Amygdala (tissue), 56 donors: ENCODE results near the gene AFF1.
A peak's percentile ranks its signal among the peaks of the same experiment; 100 is the strongest.
"Not testable (repeated sequence)": the region's sequence is repeated elsewhere in the genome, so short reads cannot be mapped to it uniquely, and the experiment has no call there.

Experiments used
- DNase-seq, 56 donors: peaks; one replicate each; lab custom pipeline; 2025; lab: John Stamatoyannopoulos, UW

AFF1 gene

DNA sequence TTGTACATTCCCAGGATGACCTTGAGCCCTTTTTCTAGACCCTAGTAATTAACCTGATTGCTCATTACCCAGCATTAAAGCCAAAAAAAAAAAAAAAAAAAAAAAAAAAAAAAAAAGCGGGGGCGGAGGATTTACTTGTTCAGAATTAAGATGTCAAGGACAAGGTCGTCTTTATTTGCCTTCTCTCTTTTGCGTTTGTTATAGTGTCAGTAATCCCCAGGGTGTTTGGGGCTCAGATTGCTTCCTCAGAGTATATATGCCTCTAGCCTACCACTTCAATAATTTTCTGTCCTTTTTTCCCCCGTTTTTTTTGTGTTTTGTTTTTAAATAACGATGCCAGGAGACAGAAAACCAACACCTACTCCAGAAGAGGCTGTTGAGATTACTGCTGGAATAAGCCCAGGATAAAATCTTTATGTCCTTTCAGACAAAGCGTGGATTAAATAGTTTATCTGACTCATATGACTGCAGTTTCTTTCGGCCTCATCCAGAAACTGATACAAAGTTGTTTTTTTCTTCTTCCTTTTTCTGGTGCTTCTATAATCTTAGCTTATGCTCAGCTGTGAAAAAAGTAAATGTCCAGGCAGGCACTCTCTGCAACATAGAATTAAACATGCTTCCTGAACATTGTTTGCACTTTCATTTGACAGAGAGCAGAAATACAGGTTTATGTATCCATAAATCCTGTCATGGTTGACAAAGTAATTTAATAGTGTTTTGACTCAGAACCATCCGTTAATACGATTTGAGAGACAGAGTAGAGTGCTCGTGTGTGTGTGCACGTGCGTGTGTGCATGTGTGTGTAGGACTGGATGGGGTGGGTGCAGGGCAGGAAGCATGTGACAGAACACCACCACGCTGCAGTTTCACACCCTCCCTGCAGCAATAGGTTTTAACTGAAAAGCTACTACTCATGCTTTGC lies 138.6 kb downstream of the AFF1 start:
- peak in 33 of 56 donors; percentile 2 to 64 (median 29) for DNase-seq

GRCh38 chr4:87074121-87074488 lies 139.3 kb downstream of the AFF1 start:
- DNase-seq, result no peak

DNA sequence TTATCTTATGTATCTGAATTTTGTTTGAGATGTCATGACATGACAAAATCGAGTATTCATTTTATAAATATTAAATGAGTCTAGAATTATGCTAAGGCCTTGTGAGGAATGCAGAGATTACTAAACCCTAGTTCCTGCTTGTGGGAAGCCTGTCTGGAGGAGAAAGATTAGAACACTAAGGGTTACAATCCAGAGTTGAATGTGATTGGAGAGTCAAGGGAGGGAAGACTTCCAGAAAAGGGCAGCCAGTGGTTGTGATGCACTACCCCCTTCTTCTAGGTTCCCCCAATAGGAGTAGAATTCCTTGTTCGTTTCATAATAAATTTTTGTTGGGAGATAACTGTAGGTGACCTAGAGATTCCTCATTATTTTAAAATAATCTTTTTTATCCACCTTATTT lies 141.1 kb downstream of the AFF1 start:
- DNase-seq, result no peak

- DNase-seq, result peak in 1 of 56 donors; percentile 22
Observed at GRCh38 chr4:87076690-87077358, 142.0 kb downstream of the AFF1 start.

DNA sequence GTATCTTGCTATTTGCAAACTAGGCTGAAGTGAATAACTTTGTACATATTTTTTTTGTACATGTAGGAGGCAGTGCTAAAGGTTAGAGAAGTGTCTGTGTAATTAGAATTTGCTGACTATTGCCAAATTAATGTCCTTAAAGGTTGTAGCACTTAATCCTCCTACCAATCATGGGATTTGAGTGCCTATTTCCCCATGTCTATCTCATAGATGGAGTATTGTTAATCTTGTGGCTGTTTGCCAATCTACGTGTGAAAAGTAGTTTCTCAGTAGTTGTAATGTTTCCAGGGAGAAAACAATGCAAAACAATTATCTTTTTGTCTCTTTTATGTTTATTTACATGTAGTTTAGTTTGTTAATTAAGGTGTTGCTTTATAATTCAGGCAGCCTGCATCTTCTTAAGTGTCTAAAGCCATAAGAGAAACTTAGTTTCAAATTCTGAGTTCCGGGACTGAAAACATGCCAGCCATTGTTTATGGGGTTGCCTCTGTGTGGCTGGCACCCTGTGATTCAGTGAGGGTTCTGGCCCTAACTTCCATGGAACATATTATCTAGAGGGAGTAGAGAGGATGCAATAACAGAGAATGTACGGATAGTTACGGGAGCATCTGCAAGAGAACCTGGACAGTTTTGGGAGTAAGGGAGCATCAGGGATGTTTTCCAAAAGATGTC lies 143.2 kb downstream of the AFF1 start:
- peak in 20 of 56 donors; percentile 3 to 49 (median 16) for DNase-seq

- peak in 7 of 56 donors; percentile 8 to 33 (median 13) for DNase-seq
Observed at GRCh38 chr4:87078987-87079486, 144.2 kb downstream of the AFF1 start.

DNA sequence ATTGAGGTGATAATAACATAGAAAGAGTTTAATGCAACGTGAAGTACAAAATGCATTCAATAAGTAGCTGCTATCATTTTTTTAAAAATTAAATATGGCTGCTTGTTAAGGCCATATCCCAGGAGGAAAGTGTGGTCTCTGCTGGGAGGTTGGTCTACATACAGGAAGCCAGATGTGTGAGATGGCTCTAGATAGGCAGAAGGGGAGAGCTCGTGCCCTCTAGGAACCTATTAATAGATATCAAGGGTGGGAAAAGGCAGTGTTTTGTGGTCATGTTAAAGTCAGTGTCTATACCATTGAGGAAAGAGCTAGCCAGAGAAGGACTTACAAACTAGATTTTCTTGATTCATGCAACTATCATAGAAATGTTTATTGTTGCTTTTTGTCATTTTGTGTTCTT lies 145.2 kb downstream of the AFF1 start:
- DNase-seq, result no peak

DNA sequence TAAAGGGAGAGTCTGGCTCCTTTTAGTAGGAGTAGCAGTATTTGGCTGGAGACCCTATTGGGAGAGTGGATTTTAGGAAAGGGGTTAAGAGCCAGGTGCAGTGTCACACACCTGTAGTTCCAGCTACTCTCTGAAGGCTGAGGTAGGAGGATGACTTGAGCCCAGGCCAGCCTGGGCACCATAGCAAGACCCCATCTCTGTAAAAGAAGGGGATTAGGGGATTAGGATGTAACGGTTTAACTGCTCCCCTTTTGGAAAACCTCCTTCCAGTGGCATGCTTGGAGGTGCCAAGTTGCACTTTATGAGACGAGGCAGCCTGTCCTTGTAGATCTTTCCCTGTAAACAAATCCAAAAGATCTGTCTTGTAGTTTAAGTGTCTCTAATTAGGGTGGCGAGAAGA lies 145.7 kb downstream of the AFF1 start:
- no peak for DNase-seq

- no peak for DNase-seq
Observed at GRCh38 chr4:87081826-87082225, 147.0 kb downstream of the AFF1 start.

GRCh38 chr4:87085732-87086131 lies 150.9 kb downstream of the AFF1 start:
- DNase-seq, result not testable (repeated sequence)

GRCh38 chr4:87086143-87086805 lies 151.5 kb downstream of the AFF1 start:
- no peak for DNase-seq

- no peak for DNase-seq
Observed at GRCh38 chr4:87087015-87087414, 152.2 kb downstream of the AFF1 start.

DNA sequence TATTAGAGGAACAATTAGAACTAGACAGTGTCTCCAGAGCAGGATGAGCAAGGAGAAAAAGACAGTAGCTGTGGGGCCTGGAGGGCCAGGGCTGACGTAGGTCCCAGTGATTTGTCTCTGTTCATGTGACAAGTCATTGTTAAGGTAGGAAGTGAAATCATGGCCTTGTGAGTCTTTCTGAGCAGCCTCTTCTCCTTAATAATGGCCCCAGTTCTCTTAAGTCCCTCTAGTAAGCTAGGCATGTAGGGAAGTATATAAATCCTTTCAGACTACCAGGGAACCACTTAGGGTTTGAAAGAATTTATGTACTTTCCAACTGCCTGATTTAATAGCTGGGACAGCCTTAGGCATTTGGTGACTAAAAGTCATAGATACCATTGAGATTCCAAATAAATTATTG lies 152.6 kb downstream of the AFF1 start:
- no peak for DNase-seq

GRCh38 chr4:87088186-87088585 lies 153.4 kb downstream of the AFF1 start:
- no peak for DNase-seq

DNA sequence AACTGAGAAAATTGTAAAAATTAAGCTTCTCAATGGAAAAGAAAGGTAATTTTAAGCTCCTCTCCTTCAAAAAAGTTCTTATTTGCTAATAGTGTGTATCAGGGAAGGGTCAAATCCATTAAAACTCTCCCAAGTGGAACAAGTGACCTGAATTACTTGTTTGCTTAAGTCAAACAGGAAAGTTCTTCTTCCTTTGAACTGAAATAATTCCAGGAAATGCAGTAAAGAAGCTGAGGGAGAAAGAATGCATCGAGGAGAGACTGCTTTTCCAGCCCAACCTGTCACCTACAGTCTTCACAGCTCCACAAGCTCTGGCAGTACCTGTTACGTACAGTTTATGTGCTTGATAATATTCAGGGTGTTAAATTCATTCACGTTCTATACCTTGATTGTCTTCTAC lies 154.6 kb downstream of the AFF1 start:
- DNase-seq, result no peak

DNA sequence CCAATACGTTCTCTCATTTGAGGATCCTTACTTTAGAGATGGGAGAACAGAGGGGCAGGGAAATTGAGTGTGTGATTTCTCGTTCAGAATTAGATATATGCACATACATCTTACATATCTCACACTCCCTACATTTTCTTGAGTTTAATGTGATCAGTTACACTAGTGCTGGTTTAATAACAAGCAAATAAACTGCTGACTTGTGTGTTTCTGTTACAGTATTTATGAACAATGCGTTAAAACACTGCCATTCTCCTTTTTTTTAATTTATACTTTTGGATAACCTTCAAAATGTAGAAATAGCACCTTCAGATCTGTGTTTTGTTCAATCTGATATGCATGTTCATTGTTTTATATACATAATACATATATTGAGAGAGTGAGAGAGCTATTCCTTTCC lies 155.5 kb downstream of the AFF1 start:
- DNase-seq, result no peak

- DNase-seq, result peak in 19 of 56 donors; percentile 7 to 49 (median 21)
Observed at GRCh38 chr4:87092389-87093141, 157.8 kb downstream of the AFF1 start.

DNA sequence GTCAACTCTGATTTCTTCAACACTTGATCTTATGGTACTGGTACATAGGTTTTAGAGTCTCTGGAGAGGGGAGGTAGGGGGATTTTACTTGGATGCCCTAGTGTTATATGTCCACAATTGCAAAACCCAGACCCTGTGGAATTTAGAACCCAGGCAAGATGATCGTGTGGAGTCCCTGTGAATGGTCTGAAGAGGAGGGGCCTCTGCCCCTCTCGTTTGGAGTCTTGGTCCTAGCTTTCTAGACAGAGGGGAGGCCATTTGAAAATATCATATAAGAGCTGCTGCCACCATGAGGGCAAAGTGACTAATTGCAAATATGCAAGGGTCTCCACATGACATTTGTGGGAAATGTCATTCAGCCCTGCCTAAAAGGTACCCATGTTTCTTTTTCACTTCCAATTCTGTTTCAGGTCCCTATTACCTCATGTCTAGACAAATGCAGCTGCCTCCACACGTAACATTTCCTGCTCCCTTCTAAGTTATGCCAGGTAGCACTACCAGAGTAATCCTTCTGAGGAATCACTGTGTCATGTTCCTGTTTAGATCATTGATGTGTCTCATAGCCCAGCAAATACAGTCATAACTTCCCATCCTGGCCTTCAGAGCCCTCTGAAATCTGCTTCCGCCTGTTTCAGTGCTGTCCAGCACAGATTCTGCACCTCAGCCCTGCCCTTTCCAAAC lies 158.8 kb downstream of the AFF1 start:
- peak in 24 of 56 donors; percentile 5 to 60 (median 29) for DNase-seq

GRCh38 chr4:87097075-87097474 lies 162.3 kb downstream of the AFF1 start:
- DNase-seq, result no peak
